Muscle layer of colon (tissue), 2 donors: ENCODE measurements around the gene DHRS7B.

Source experiments
- H3K27ac ChIP-seq: one replicate; pipeline ENCODE4 v1.7.0; 2013; ENCODE audit warnings: low read depth, mild to moderate bottlenecking, low read length, moderate library complexity
- H3K27me3 ChIP-seq, 2 donors: one replicate each; pipeline ENCODE4 v1.7.0; 2013; ENCODE audit warnings: low read length in 2 of 2, mild to moderate bottlenecking in 2 of 2; ENCODE audit not compliant: insufficient read depth in 2 of 2, control insufficient read depth in 1 of 2
- H3K36me3 ChIP-seq: one replicate; pipeline ENCODE4 v1.7.0; 2013; ENCODE audit warnings: mild to moderate bottlenecking, low read length; ENCODE audit not compliant: insufficient read depth
- H3K4me1 ChIP-seq: one replicate; pipeline ENCODE4 v1.7.0; 2013; ENCODE audit warnings: mild to moderate bottlenecking, low read length; ENCODE audit not compliant: insufficient read depth
- H3K4me3 ChIP-seq, 2 donors: one replicate each; pipeline ENCODE4 v1.7.0; 2013; ENCODE audit warnings: low read length in 2 of 2, low read depth in 1 of 2, mild to moderate bottlenecking in 1 of 2, moderate library complexity in 1 of 2
- H3K9ac ChIP-seq: one replicate; pipeline ENCODE4 v1.7.0; 2013; ENCODE audit warnings: low read length
- H3K9me3 ChIP-seq: one replicate; pipeline ENCODE4 v1.7.0; 2013; ENCODE audit warnings: mild to moderate bottlenecking, low read length
- donor health status: abdominal sarcoma.
- donor health status: Adenocarcinoma of cecum.

DHRS7B gene

GRCh38 chr17:21171970-21172510 lies 45.3 kb downstream of the DHRS7B start:
- no peaks in the 10 kb centered on the region for H3K27me3 ChIP-seq
- no peak overlapping the region for H3K27ac ChIP-seq
- H3K36me3 ChIP-seq = peaks cover 22% of the 10 kb centered on the region
- H3K9me3 ChIP-seq = no peaks in the 10 kb centered on the region
- H3K9ac ChIP-seq = no peak overlapping the region
- H3K4me1 ChIP-seq = peaks cover 38% of the 10 kb centered on the region
- no peak overlapping the region for H3K4me3 ChIP-seq

GRCh38 chr17:21172846-21173245 lies 46.1 kb downstream of the DHRS7B start:
- Histone ChIP-seq H3K9me3 (no peaks in the 10 kb centered on the region), H3K4me1 (peaks cover 29% of the 10 kb centered on the region), H3K4me3 (no peak overlapping the region), H3K27me3 (no peaks in the 10 kb centered on the region), H3K36me3 (peaks cover 22% of the 10 kb centered on the region), H3K27ac (no peak overlapping the region), H3K9ac (no peak overlapping the region)

- Histone ChIP-seq H3K27ac (no peak overlapping the region), H3K27me3 (no peaks in the 10 kb centered on the region), H3K4me3 (no peak overlapping the region), H3K9ac (no peak overlapping the region), H3K4me1 (peaks cover 26% of the 10 kb centered on the region), H3K9me3 (no peaks in the 10 kb centered on the region), H3K36me3 (peaks cover 22% of the 10 kb centered on the region)
Observed at GRCh38 chr17:21173543-21173942, 46.8 kb downstream of the DHRS7B start.

- Histone ChIP-seq H3K27me3 (no peaks in the 10 kb centered on the region), H3K36me3 (peaks cover 22% of the 10 kb centered on the region), H3K9ac (no peak overlapping the region), H3K9me3 (no peaks in the 10 kb centered on the region), H3K27ac (no peak overlapping the region), H3K4me3 (no peak overlapping the region), H3K4me1 (peaks cover 26% of the 10 kb centered on the region)
Observed at GRCh38 chr17:21174186-21174585, 47.4 kb downstream of the DHRS7B start.

GRCh38 chr17:21174713-21175112 lies 47.9 kb downstream of the DHRS7B start:
- no peak overlapping the region for H3K9ac ChIP-seq
- peaks cover 24% of the 10 kb centered on the region for H3K4me1 ChIP-seq
- no peaks in the 10 kb centered on the region for H3K27me3 ChIP-seq
- H3K9me3 ChIP-seq = no peaks in the 10 kb centered on the region
- no peak overlapping the region for H3K4me3 ChIP-seq
- H3K27ac ChIP-seq = no peak overlapping the region
- peaks cover 22% of the 10 kb centered on the region for H3K36me3 ChIP-seq

GRCh38 chr17:21176773-21177395 lies 50.1 kb downstream of the DHRS7B start:
- Histone ChIP-seq H3K27ac (no peak overlapping the region), H3K9me3 (no peaks in the 10 kb centered on the region), H3K4me3 (no peak overlapping the region), H3K36me3 (peaks cover 22% of the 10 kb centered on the region), H3K4me1 (peaks cover 4% of the 10 kb centered on the region), H3K27me3 (no peaks in the 10 kb centered on the region), H3K9ac (no peak overlapping the region)

GRCh38 chr17:21177401-21177800 lies 50.6 kb downstream of the DHRS7B start:
- Histone ChIP-seq H3K9me3 (no peaks in the 10 kb centered on the region), H3K36me3 (peaks cover 22% of the 10 kb centered on the region), H3K9ac (no peak overlapping the region), H3K4me3 (no peak overlapping the region), H3K4me1 (peaks cover 4% of the 10 kb centered on the region), H3K27me3 (no peaks in the 10 kb centered on the region), H3K27ac (no peak overlapping the region)

- no peak overlapping the region for H3K9ac ChIP-seq
- H3K4me1 ChIP-seq = peaks cover 4% of the 10 kb centered on the region
- H3K4me3 ChIP-seq = no peak overlapping the region
- H3K27ac ChIP-seq = no peak overlapping the region
- no peaks in the 10 kb centered on the region for H3K9me3 ChIP-seq
- H3K36me3 ChIP-seq = peaks cover 16% of the 10 kb centered on the region
- H3K27me3 ChIP-seq = no peaks in the 10 kb centered on the region
Observed at GRCh38 chr17:21177854-21178600, 51.3 kb downstream of the DHRS7B start.

- Histone ChIP-seq H3K9me3 (no peaks in the 10 kb centered on the region), H3K9ac (no peak overlapping the region), H3K27me3 (no peaks in the 10 kb centered on the region), H3K4me3 (no peak overlapping the region), H3K4me1 (no peaks in the 10 kb centered on the region), H3K36me3 (peaks cover 10% of the 10 kb centered on the region), H3K27ac (no peak overlapping the region)
Observed at GRCh38 chr17:21183468-21183867, 56.7 kb downstream of the DHRS7B start.

GRCh38 chr17:21184570-21184969 lies 57.8 kb downstream of the DHRS7B start:
- Histone ChIP-seq H3K4me3 (no peak overlapping the region), H3K4me1 (no peaks in the 10 kb centered on the region), H3K27me3 (no peaks in the 10 kb centered on the region), H3K9me3 (no peaks in the 10 kb centered on the region), H3K36me3 (peaks cover 19% of the 10 kb centered on the region), H3K27ac (no peak overlapping the region), H3K9ac (no peak overlapping the region)

- no peak overlapping the region for H3K9ac ChIP-seq
- H3K36me3 ChIP-seq = peaks cover 19% of the 10 kb centered on the region
- no peak overlapping the region for H3K27ac ChIP-seq
- H3K9me3 ChIP-seq = no peaks in the 10 kb centered on the region
- no peak overlapping the region for H3K4me3 ChIP-seq
- H3K27me3 ChIP-seq = no peaks in the 10 kb centered on the region
- H3K4me1 ChIP-seq = no peaks in the 10 kb centered on the region
Observed at GRCh38 chr17:21185061-21185460, 58.3 kb downstream of the DHRS7B start.
